Endothelial cell (in vitro differentiated cells): ENCODE data around the gene STRN4. TPM values are rescaled to one million over a fixed set of nuclear protein-coding genes. Genes with fewer than 3 reads are reported as not detected.

Experiments used
- DNase-seq: peaks from one replicate; pipeline ENCODE4 v3.0.0; 2021; ENCODE audit warnings: low spot score
- H3K27ac Mint-ChIP-seq: one replicate; pipeline ENCODE4 v1.8.0; 2021; ENCODE audit warnings: mixed read lengths, inconsistent platforms; ENCODE audit not compliant: unreplicated experiment
- H3K27me3 Mint-ChIP-seq: one replicate; pipeline ENCODE4 v1.8.0; 2021; ENCODE audit warnings: mild to moderate bottlenecking, moderate library complexity, mixed read lengths, inconsistent platforms; ENCODE audit not compliant: unreplicated experiment
- H3K36me3 Mint-ChIP-seq: one replicate; pipeline ENCODE4 v1.8.0; 2021; ENCODE audit warnings: mild to moderate bottlenecking, low read depth, mixed read lengths, inconsistent platforms; ENCODE audit not compliant: unreplicated experiment
- H3K4me1 Mint-ChIP-seq: one replicate; pipeline ENCODE4 v1.8.0; 2021; ENCODE audit warnings: mild to moderate bottlenecking, mixed read lengths, inconsistent platforms; ENCODE audit not compliant: unreplicated experiment
- H3K4me3 Mint-ChIP-seq: one replicate; pipeline ENCODE4 v1.8.0; 2021; ENCODE audit warnings: mild to moderate bottlenecking, mixed read lengths, inconsistent platforms; ENCODE audit not compliant: unreplicated experiment
- H3K9me3 Mint-ChIP-seq: one replicate; pipeline ENCODE4 v1.8.0; 2021; ENCODE audit warnings: mixed read lengths, inconsistent platforms; ENCODE audit not compliant: unreplicated experiment
- CTCF ChIP-seq: fragments of 200-600 bp; sonication (generic); IDR thresholded peaks from one replicate; pipeline ENCODE4 v1.5.0; 2021; ENCODE audit warnings: antibody characterized with exemption; ENCODE audit not compliant: unreplicated experiment
- total RNA-seq: library from RNA; stranded (reverse); fragmentation: NEBNext Ultra II Directional; extraction: Animal tissue kit (Norgen Biotek cat#: 25700); gene quantifications from one replicate; pipeline ENCODE4 v1.2.1, GENCODE V29; 2021; ENCODE audit not compliant: unreplicated experiment

Gene STRN4
- total RNA-seq, 1 donor from 2014 or later, result 111 TPM

- peak overlapping the region; percentile 65 for H3K4me3 Mint-ChIP-seq
- DNase-seq, result no peak
- H3K9me3 Mint-ChIP-seq, result no peaks in the 10 kb centered on the region
- peaks cover 18% of the 10 kb centered on the region for H3K36me3 Mint-ChIP-seq
- no peak for TF ChIP-seq CTCF
- peaks cover 21% of the 10 kb centered on the region for H3K27me3 Mint-ChIP-seq
- no peak overlapping the region for H3K27ac Mint-ChIP-seq
- H3K4me1 Mint-ChIP-seq, result peaks cover 20% of the 10 kb centered on the region
These were observed 25.6 kb downstream of the STRN4 start for GRCh38 chr19:46720503-46721239.

- H3K27ac Mint-ChIP-seq, result peak overlapping the region; percentile 85
- TF ChIP-seq CTCF, result no peak
- no peak for DNase-seq
- H3K4me3 Mint-ChIP-seq, result peak overlapping the region; percentile 76
- peaks cover 23% of the 10 kb centered on the region for H3K4me1 Mint-ChIP-seq
- H3K27me3 Mint-ChIP-seq, result peaks cover 24% of the 10 kb centered on the region
- H3K9me3 Mint-ChIP-seq, result no peaks in the 10 kb centered on the region
- peaks cover 16% of the 10 kb centered on the region for H3K36me3 Mint-ChIP-seq
These were observed 26.4 kb downstream of the STRN4 start for GRCh38 chr19:46719629-46720502.

- H3K9me3 Mint-ChIP-seq, result no peaks in the 10 kb centered on the region
- no peak for DNase-seq
- no peak for TF ChIP-seq CTCF
- H3K27me3 Mint-ChIP-seq, result peaks cover 29% of the 10 kb centered on the region
- peak overlapping the region; percentile 85 for H3K27ac Mint-ChIP-seq
- H3K4me3 Mint-ChIP-seq, result peak overlapping the region; percentile 76
- peaks cover 23% of the 10 kb centered on the region for H3K4me1 Mint-ChIP-seq
- peaks cover 16% of the 10 kb centered on the region for H3K36me3 Mint-ChIP-seq
These were observed 27.2 kb downstream of the STRN4 start for GRCh38 chr19:46718934-46719622.

GRCh38 chr19:46718157-46718933 is 27.9 kb downstream of the STRN4 start:
- Mint-ChIP-seq H3K4me1 (peaks cover 28% of the 10 kb centered on the region), H3K4me3 (peak overlapping the region; percentile 42)

More at GRCh38 chr19:46718157-46718933, 27.9 kb downstream of the STRN4 start:
- TF ChIP-seq CTCF, result no peak
- DNase-seq, result no peak
- H3K36me3 Mint-ChIP-seq, result peaks cover 18% of the 10 kb centered on the region
- peaks cover 32% of the 10 kb centered on the region for H3K27me3 Mint-ChIP-seq
- H3K9me3 Mint-ChIP-seq, result no peaks in the 10 kb centered on the region
- peak overlapping the region; percentile 63 for H3K27ac Mint-ChIP-seq
